Prostate gland (tissue), 2 donors: ENCODE data around the gene PAX5.

Experiments
- POLR2A ChIP-seq: fragments of 450-650 bp; IDR thresholded peaks from one replicate; pipeline ENCODE4 v1.6.1; 2016; ENCODE audit warnings: antibody characterized with exemption, mild to moderate bottlenecking
- TF ChIP-seq, protein P1 (sequence below), 4 experiments: fragments of 200-600 bp in 2 of 4; fragments of 450-650 bp in 2 of 4; sonication (generic) in 2 of 4; IDR thresholded peaks; 1 replicate in 3 of 4; 2 replicates in 1 of 4; pipeline ENCODE4 v1.5.1; 2016 to 2019; ENCODE audit warnings: antibody characterized with exemption in 4 of 4, mild to moderate bottlenecking in 2 of 4, moderate library complexity in 2 of 4

DNA sequence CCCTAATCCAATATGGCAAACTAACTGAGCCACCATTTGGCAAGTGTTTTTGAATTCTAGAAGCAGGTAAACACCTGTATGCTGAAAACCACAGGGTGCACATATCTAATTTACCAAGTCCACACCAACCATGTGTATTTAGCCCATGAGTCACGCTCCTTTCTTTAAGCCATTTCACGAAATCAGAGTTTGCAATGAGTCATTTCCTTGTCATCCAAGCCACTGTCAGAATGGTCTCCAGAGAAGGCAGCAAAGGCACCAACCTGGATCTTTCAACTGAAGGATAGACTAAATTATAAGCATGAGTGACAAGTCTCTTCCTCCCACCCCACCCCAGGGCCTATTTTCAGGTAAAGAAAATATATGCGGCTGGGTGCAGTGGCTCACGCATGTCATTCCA lies 110.0 kb downstream of the PAX5 start:
- TF ChIP-seq, protein P1, sequence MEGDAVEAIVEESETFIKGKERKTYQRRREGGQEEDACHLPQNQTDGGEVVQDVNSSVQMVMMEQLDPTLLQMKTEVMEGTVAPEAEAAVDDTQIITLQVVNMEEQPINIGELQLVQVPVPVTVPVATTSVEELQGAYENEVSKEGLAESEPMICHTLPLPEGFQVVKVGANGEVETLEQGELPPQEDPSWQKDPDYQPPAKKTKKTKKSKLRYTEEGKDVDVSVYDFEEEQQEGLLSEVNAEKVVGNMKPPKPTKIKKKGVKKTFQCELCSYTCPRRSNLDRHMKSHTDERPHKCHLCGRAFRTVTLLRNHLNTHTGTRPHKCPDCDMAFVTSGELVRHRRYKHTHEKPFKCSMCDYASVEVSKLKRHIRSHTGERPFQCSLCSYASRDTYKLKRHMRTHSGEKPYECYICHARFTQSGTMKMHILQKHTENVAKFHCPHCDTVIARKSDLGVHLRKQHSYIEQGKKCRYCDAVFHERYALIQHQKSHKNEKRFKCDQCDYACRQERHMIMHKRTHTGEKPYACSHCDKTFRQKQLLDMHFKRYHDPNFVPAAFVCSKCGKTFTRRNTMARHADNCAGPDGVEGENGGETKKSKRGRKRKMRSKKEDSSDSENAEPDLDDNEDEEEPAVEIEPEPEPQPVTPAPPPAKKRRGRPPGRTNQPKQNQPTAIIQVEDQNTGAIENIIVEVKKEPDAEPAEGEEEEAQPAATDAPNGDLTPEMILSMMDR (IDR thresholded peaks at IDR 0.05), result no peak
- TF ChIP-seq POLR2A, result no peak
